ENCODE measurements around the gene SLN.

The SLN gene

DNA sequence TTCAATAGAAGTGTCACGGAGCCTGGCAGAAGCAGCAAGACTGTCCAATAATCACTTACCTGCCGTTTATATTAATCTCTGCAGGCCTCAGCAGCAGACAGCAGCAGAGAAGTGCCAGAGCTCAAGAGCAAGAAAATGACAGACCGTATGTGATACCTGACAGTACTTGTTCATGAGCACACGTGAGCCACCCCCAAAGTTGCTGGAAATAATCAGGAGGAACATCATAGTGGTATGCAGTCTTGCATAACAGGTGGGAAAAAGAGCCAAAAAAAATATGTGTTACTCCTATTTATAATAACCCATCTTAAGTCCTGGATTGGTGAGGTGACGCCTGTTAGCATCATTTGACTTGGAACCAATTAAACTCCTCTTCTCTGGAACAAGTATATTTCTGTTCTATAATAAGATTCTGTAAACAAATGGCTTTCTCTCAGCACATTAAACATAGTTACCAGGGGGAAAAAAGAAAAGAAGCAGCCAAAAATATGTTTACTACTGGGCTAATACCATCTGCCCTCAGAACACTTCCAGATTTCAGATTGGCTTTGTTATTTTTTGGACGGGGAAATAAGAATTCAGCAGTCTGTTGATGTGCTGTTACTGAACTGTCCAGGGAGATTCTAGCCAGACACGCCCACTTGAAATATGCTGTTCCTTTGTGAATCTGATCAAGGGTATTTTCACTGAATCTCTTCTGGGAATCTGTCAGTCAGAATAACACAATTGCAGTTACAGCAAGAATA lies 7.9 kb upstream of the SLN start:
- Histone ChIP-seq H3K9ac (ENCODE audit: low read length in 2 of 2) (no peak overlapping the region), H3K27ac (ENCODE audit: low read length) (no peak overlapping the region), H3K4me3 (ENCODE audit: low read length in 2 of 2) (no peak overlapping the region), H3K4me1 (ENCODE audit: control insufficient read depth, insufficient read depth, low read length) (no peaks in the 10 kb centered on the region), H3K27me3 (ENCODE audit: control insufficient read depth in 1 of 2, insufficient read depth in 2 of 2, low read length in 2 of 2) (peaks cover 0 to 3% of the 10 kb centered on the region in 2 donors), H3K9me3 (ENCODE audit: control insufficient read depth in 2 of 2, low read length in 2 of 2) (no peaks in the 10 kb centered on the region), H3K36me3 (ENCODE audit: control insufficient read depth in 2 of 2, insufficient read depth in 2 of 2, low read length in 2 of 2) (no peaks in the 10 kb centered on the region)

DNA sequence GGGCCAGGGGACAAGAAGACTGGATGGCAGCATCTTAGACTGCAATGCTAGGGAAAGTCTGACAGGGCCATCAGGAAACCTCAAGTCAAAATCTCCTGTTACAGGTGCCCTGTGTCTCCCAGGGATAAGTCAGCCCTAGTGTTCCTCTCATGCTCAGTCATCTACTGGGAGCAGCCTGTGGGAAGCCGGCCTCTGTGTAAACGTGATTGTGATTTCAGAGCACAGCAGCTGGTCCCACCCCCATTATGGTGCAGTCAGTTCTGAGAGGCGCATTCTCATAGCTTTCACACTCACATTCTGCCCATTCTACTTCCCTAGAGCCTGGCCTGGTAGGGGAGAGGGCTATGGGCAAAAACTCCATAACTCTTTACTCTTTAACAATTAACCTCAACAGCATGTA lies 7.2 kb upstream of the SLN start:
- Histone ChIP-seq H3K27me3 (ENCODE audit: control insufficient read depth in 1 of 2, insufficient read depth in 2 of 2, low read length in 2 of 2) (peaks cover 0 to 3% of the 10 kb centered on the region in 2 donors), H3K9me3 (ENCODE audit: control insufficient read depth in 2 of 2, low read length in 2 of 2) (no peaks in the 10 kb centered on the region), H3K4me1 (ENCODE audit: control insufficient read depth, insufficient read depth, low read length) (no peaks in the 10 kb centered on the region), H3K27ac (ENCODE audit: low read length) (no peak overlapping the region), H3K36me3 (ENCODE audit: control insufficient read depth in 2 of 2, insufficient read depth in 2 of 2, low read length in 2 of 2) (no peaks in the 10 kb centered on the region), H3K9ac (ENCODE audit: low read length in 2 of 2) (no peak overlapping the region), H3K4me3 (ENCODE audit: low read length in 2 of 2) (no peak overlapping the region)

DNA sequence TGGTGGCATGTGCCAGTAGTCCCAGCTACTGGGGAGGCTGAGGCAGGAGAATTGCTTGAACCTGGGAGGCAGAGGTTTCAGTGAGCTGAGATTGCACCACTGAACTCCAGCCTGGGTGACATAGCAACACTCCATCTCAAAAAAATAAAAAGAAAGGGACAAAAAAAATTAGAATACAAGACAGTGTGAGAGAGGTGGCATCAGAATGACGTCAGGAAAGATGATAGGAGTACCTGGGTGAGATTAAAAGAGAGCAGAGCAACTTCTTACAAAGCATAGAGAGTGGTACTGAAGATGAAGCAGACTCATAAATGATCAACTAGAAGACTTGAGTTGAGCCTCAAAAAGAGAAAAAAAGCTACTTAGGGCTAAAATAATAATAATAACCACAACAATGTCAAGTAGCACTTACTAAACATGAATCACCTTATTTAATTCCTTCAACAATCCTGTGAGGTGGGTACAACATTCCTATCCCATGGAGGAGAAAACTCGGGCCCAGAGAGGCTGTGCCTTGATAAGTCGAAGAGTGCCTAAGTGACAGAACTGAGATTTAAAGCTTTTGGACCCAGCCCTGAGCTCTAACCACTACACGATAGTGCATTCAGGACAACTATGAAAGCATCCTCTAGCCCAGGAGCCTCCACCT lies 5.2 kb upstream of the SLN start:
- Histone ChIP-seq H3K36me3 (ENCODE audit: control insufficient read depth in 2 of 2, insufficient read depth in 2 of 2, low read length in 2 of 2) (no peaks in the 10 kb centered on the region), H3K27ac (ENCODE audit: low read length) (no peak overlapping the region), H3K9ac (ENCODE audit: low read length in 2 of 2) (no peak overlapping the region), H3K4me3 (ENCODE audit: low read length in 2 of 2) (no peak overlapping the region), H3K9me3 (ENCODE audit: control insufficient read depth in 2 of 2, low read length in 2 of 2) (no peaks in the 10 kb centered on the region), H3K27me3 (ENCODE audit: control insufficient read depth in 1 of 2, insufficient read depth in 2 of 2, low read length in 2 of 2) (peaks cover 0 to 3% of the 10 kb centered on the region in 2 donors), H3K4me1 (ENCODE audit: control insufficient read depth, insufficient read depth, low read length) (no peaks in the 10 kb centered on the region)

DNA sequence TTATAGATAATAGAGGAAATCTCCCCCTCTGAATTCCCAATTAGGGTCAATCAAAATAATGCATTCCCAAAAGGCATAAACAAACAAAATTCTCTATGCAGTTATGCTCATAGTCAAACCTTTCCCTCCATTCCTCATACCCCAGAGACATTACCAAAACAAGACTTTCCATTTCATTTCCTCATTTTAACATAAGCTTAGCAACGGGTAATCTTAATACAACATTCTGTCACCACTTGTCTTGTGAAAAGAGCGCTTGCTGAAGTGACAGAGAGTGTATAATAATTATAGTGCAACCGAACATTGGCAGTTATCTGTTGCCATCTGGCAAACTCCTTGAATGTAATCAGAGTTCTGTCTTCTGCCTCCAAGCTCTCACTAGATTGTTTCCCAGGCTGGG lies 1.2 kb upstream of the SLN start:
- no peak overlapping the region for H3K4me3 ChIP-seq (ENCODE audit: low read length in 2 of 2)

DNA sequence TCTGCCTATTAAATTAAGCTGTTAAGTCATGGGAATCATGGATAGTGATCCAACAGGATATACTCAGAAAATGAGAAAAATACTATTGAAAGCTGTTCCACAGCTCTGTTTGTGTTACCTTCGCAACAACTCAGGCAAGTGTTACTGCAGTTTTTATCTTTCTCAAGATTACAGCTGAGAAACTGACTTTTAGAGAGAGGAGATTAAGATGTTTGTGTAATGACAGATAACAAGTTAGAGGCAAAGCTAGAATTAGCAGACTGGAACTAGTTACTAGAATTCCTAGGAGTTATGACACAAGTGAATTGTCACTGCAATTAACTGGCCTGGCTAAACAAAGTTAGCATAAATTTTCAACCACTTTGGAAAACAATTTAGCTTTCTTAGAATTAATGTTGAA lies 1.6 kb downstream of the SLN start:
- peaks cover 0 to 4% of the 10 kb centered on the region in 2 donors for H3K27me3 ChIP-seq (ENCODE audit: control insufficient read depth in 1 of 2, insufficient read depth in 2 of 2, low read length in 2 of 2)
- no peak overlapping the region for H3K27ac ChIP-seq (ENCODE audit: low read length)
- H3K9me3 ChIP-seq (ENCODE audit: control insufficient read depth in 2 of 2, low read length in 2 of 2): no peaks in the 10 kb centered on the region
- no peak overlapping the region for H3K9ac ChIP-seq (ENCODE audit: low read length in 2 of 2)
- H3K36me3 ChIP-seq (ENCODE audit: control insufficient read depth in 2 of 2, insufficient read depth in 2 of 2, low read length in 2 of 2): no peaks in the 10 kb centered on the region
- no peaks in the 10 kb centered on the region for H3K4me1 ChIP-seq (ENCODE audit: control insufficient read depth, insufficient read depth, low read length)
- H3K4me3 ChIP-seq (ENCODE audit: low read length in 2 of 2): no peak overlapping the region

More for the DNA sequence above, 1.2 kb upstream of the SLN start:
- Histone ChIP-seq H3K9me3 (ENCODE audit: control insufficient read depth in 2 of 2, low read length in 2 of 2) (no peaks in the 10 kb centered on the region), H3K27ac (ENCODE audit: low read length) (no peak overlapping the region), H3K4me1 (ENCODE audit: control insufficient read depth, insufficient read depth, low read length) (no peaks in the 10 kb centered on the region), H3K36me3 (ENCODE audit: control insufficient read depth in 2 of 2, insufficient read depth in 2 of 2, low read length in 2 of 2) (no peaks in the 10 kb centered on the region), H3K9ac (ENCODE audit: low read length in 2 of 2) (no peak overlapping the region), H3K27me3 (ENCODE audit: control insufficient read depth in 1 of 2, insufficient read depth in 2 of 2, low read length in 2 of 2) (peaks cover 0 to 4% of the 10 kb centered on the region in 2 donors)

DNA sequence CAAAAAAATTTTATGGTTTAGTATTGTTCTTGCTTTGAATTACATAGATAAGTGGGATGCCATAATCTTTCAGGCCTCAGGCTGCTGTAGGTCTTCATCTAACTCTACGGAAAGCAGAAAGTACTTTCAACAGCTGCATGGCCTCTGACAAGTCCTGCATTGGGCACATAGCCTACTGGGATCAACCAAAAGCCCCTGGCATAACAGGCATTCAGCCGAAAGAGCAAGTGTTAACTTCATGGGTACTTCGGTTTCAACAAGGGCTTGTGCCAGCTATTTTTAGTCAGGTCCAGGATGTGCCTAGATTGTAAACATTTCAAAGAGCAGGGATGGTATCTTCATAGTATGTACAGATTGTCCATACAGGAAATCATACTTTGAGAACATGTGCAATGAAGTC lies 3.1 kb downstream of the SLN start:
- Histone ChIP-seq H3K9ac (ENCODE audit: low read length in 2 of 2) (no peak overlapping the region), H3K27ac (ENCODE audit: low read length) (no peak overlapping the region), H3K36me3 (ENCODE audit: control insufficient read depth in 2 of 2, insufficient read depth in 2 of 2, low read length in 2 of 2) (no peaks in the 10 kb centered on the region), H3K4me3 (ENCODE audit: low read length in 2 of 2) (no peak overlapping the region), H3K27me3 (ENCODE audit: control insufficient read depth in 1 of 2, insufficient read depth in 2 of 2, low read length in 2 of 2) (peaks cover 0 to 4% of the 10 kb centered on the region in 2 donors), H3K9me3 (ENCODE audit: control insufficient read depth in 2 of 2, low read length in 2 of 2) (no peaks in the 10 kb centered on the region), H3K4me1 (ENCODE audit: control insufficient read depth, insufficient read depth, low read length) (no peaks in the 10 kb centered on the region)

DNA sequence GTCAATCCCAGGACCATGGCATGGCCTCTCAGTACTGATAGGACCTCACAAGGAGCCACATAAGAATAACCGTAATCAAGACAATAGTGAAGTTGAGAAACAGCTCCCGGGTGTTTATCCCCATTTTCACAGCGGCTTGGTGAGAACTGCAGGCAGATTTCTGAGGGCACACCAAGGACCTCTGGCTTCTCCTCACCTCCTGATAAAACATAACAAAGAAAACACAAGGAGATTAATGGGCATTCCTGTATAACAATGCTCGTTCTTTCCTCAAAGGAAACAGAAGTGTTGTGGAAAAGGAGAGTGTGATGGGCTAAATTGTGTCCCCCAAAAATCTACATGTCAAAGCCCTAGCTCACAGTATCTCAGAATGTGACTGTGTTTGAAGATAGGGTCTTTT lies 4.0 kb downstream of the SLN start:
- H3K27me3 ChIP-seq (ENCODE audit: control insufficient read depth in 1 of 2, insufficient read depth in 2 of 2, low read length in 2 of 2): peaks cover 0 to 4% of the 10 kb centered on the region in 2 donors

DNA sequence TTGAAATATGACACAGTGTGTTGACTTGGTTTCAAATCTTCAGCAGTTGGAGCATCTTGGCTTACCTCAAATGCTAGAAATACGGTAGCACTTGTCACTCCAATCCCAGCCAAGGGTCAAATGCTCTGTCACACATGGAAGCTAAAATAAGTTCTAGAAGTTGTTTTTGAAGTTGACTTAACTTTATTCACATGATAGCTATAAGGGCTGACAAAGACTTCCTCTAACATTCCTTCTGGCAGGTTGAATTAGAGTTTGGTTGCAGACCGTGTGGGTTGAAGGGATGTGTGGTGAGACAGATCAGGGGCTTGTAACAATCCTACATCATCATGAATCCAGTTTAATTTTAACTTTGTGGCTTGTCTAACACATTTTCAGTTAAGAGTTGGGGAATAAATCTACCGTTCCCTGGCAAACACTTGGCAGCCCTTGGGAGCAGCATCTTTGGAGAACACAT lies 4.6 kb downstream of the SLN start:
- H3K27me3 ChIP-seq (ENCODE audit: control insufficient read depth in 1 of 2, insufficient read depth in 2 of 2, low read length in 2 of 2): peaks cover 0 to 4% of the 10 kb centered on the region in 2 donors
- no peaks in the 10 kb centered on the region for H3K9me3 ChIP-seq (ENCODE audit: control insufficient read depth in 2 of 2, low read length in 2 of 2)
- no peak overlapping the region for H3K9ac ChIP-seq (ENCODE audit: low read length in 2 of 2)
- H3K4me1 ChIP-seq (ENCODE audit: control insufficient read depth, insufficient read depth, low read length): no peaks in the 10 kb centered on the region
- H3K27ac ChIP-seq (ENCODE audit: low read length): no peak overlapping the region
- H3K4me3 ChIP-seq (ENCODE audit: low read length in 2 of 2): no peak overlapping the region
- H3K36me3 ChIP-seq (ENCODE audit: control insufficient read depth in 2 of 2, insufficient read depth in 2 of 2, low read length in 2 of 2): no peaks in the 10 kb centered on the region

More for the DNA sequence above, 4.0 kb downstream of the SLN start:
- Histone ChIP-seq H3K36me3 (ENCODE audit: control insufficient read depth in 2 of 2, insufficient read depth in 2 of 2, low read length in 2 of 2) (no peaks in the 10 kb centered on the region), H3K4me1 (ENCODE audit: control insufficient read depth, insufficient read depth, low read length) (no peaks in the 10 kb centered on the region), H3K9me3 (ENCODE audit: control insufficient read depth in 2 of 2, low read length in 2 of 2) (no peaks in the 10 kb centered on the region), H3K27ac (ENCODE audit: low read length) (no peak overlapping the region), H3K4me3 (ENCODE audit: low read length in 2 of 2) (no peak overlapping the region), H3K9ac (ENCODE audit: low read length in 2 of 2) (no peak overlapping the region)

DNA sequence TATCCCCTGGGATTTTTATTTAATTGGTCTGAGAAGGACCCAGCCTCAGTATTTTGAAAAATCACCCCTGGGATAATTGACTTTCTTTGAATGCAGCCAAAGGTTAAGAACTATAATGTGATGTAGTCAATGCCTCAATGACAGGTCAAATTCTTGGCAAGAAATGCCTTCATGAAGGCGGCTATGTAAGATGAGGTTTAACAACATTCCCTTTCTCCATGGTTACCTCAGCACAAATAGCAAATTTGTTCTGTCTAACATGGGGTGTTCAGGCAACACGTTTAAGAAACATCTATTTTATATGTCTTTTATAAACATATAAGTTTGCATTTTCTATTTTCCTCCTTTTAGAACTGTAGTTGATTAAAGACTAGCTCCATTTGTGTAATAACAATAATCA lies 5.3 kb downstream of the SLN start:
- Histone ChIP-seq H3K4me3 (ENCODE audit: low read length in 2 of 2) (no peak overlapping the region), H3K36me3 (ENCODE audit: control insufficient read depth in 2 of 2, insufficient read depth in 2 of 2, low read length in 2 of 2) (no peaks in the 10 kb centered on the region), H3K27ac (ENCODE audit: low read length) (no peak overlapping the region), H3K9ac (ENCODE audit: low read length in 2 of 2) (no peak overlapping the region), H3K27me3 (ENCODE audit: control insufficient read depth in 1 of 2, insufficient read depth in 2 of 2, low read length in 2 of 2) (peaks cover 0 to 4% of the 10 kb centered on the region in 2 donors), H3K4me1 (ENCODE audit: control insufficient read depth, insufficient read depth, low read length) (no peaks in the 10 kb centered on the region), H3K9me3 (ENCODE audit: control insufficient read depth in 2 of 2, low read length in 2 of 2) (no peaks in the 10 kb centered on the region)

DNA sequence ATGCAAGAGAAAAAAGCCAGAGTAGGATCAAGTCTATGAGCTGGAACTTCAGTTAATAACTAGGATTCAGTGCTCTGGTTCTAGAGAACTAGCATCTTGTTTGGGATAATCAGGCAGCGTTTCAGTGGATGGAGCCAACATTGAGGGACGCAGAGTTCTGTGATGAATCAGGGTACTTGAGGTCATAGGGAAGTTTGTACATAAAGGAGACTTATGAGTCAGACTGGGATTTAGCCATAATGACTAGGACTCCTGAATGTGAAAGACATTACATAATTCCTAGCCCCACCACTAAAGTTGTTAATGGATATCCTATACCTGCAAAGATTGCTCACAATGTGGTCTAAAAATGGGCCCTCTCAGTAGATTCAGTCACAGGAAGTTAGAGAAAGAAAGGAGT lies 6.8 kb downstream of the SLN start:
- Histone ChIP-seq H3K9me3 (ENCODE audit: control insufficient read depth in 2 of 2, low read length in 2 of 2) (no peaks in the 10 kb centered on the region), H3K4me3 (ENCODE audit: low read length in 2 of 2) (no peak overlapping the region), H3K9ac (ENCODE audit: low read length in 2 of 2) (no peak overlapping the region), H3K27me3 (ENCODE audit: control insufficient read depth in 1 of 2, insufficient read depth in 2 of 2, low read length in 2 of 2) (peaks cover 0 to 4% of the 10 kb centered on the region in 2 donors), H3K4me1 (ENCODE audit: control insufficient read depth, insufficient read depth, low read length) (no peaks in the 10 kb centered on the region), H3K27ac (ENCODE audit: low read length) (no peak overlapping the region), H3K36me3 (ENCODE audit: control insufficient read depth in 2 of 2, insufficient read depth in 2 of 2, low read length in 2 of 2) (no peaks in the 10 kb centered on the region)

DNA sequence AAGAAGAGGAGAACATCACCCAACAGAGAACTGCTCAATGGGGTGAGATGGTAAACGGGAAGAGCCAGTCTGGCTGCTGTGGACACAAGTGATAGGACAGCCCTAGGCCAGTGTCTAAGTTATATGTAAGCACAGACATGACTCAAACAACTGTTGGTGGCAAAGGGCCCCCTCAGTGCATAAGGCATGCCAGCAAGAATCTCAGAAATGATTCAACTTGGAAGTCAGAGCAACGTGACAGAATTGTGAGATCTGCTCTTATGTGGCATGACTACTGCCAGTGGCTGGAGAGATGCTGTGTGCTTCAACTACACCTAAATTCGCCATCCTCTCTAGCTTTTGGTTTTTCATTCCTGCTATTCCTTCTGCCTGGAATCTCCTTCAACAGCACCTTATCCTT lies 7.4 kb downstream of the SLN start:
- Histone ChIP-seq H3K27me3 (ENCODE audit: control insufficient read depth in 1 of 2, insufficient read depth in 2 of 2, low read length in 2 of 2) (peaks cover 0 to 4% of the 10 kb centered on the region in 2 donors), H3K27ac (ENCODE audit: low read length) (no peak overlapping the region), H3K9ac (ENCODE audit: low read length in 2 of 2) (no peak overlapping the region), H3K4me3 (ENCODE audit: low read length in 2 of 2) (no peak overlapping the region), H3K9me3 (ENCODE audit: control insufficient read depth in 2 of 2, low read length in 2 of 2) (no peaks in the 10 kb centered on the region), H3K4me1 (ENCODE audit: control insufficient read depth, insufficient read depth, low read length) (no peaks in the 10 kb centered on the region), H3K36me3 (ENCODE audit: control insufficient read depth in 2 of 2, insufficient read depth in 2 of 2, low read length in 2 of 2) (no peaks in the 10 kb centered on the region)

Data from stomach smooth muscle (tissue), 2 donors.